IMR-90 (cell line): Measurements from ENCODE around the gene IPMK. TPM values are rescaled to one million over a fixed set of nuclear protein-coding genes. Genes with fewer than 3 reads are reported as not detected.
A peak's percentile ranks its signal among the peaks of the same experiment; 100 is the strongest.

ENCODE experiments used
- ATAC-seq: fragments of 200-7000 bp; cut with Tn5 transposase; 2 replicates; pipeline ENCODE4 v1.9.1; 2020; ENCODE audit warnings: low read depth, mild to moderate bottlenecking, moderate library complexity
- BruUV-seq: library from RNA; stranded (reverse); fragments of 400-500 nt; replicated peaks from 2 replicates; lab custom pipeline; 2021; lab: Mats Ljungman, UMichigan
- CTCF ChIA-PET: fragments of 300-600 bp; formaldehyde crosslinking; extraction: SDS; loops from one replicate; lab custom pipeline; 2021; ENCODE audit warnings: antibody characterized with exemption; lab: Yijun Ruan, JAX
- POLR2A ChIA-PET: fragments of 300-600 bp; sonication (Branson Sonifier 250); formaldehyde crosslinking; loops from one replicate; lab custom pipeline; 2022; ENCODE audit warnings: antibody characterized with exemption; ENCODE audit not compliant: unreplicated experiment; lab: Charles Lee
- DNase-seq: peaks from one replicate; pipeline ENCODE4 v3.0.0; 2013
- H2AFZ ChIP-seq: replicated peaks from 2 replicates; pipeline ENCODE3; 2013; ENCODE audit warnings: low read length, mild to moderate bottlenecking; ENCODE audit not compliant: poor library complexity
- H2AK5ac ChIP-seq: 2 replicates; pipeline ENCODE4 v1.6.1; 2013; ENCODE audit warnings: low read depth, low read length, inconsistent platforms
- H2AK9ac ChIP-seq: replicated peaks from 2 replicates; pipeline ENCODE3; 2013; ENCODE audit warnings: mild to moderate bottlenecking, low read depth, low read length, moderate library complexity; ENCODE audit not compliant: poor library complexity
- H2BK120ac ChIP-seq: 2 replicates; pipeline ENCODE4 v1.6.1; 2013; ENCODE audit warnings: low read depth, low read length, inconsistent platforms
- H2BK15ac ChIP-seq: 3 replicates; pipeline ENCODE4 v1.6.1; 2013; ENCODE audit warnings: low read depth, low read length, inconsistent platforms
- H2BK20ac ChIP-seq: 2 replicates; pipeline ENCODE4 v1.6.1; 2013; ENCODE audit warnings: low read depth, mild to moderate bottlenecking, inconsistent platforms, low read length, moderate library complexity
- H2BK5ac ChIP-seq: 2 replicates; pipeline ENCODE4 v1.6.1; 2013; ENCODE audit warnings: mild to moderate bottlenecking, low read depth, low read length, inconsistent platforms; ENCODE audit not compliant: poor library complexity, severe bottlenecking
- H3K14ac ChIP-seq: replicated peaks from 2 replicates; pipeline ENCODE4 v1.6.1; 2013; ENCODE audit warnings: low read depth, low read length, inconsistent platforms
- H3K18ac ChIP-seq: 2 replicates; pipeline ENCODE4 v1.6.1; 2013; ENCODE audit warnings: low read depth, low read length, control low read depth
- H3K23ac ChIP-seq: 2 replicates; pipeline ENCODE4 v1.6.1; 2013; ENCODE audit warnings: low read depth, low read length, inconsistent platforms
- H3K27ac ChIP-seq: 2 replicates; pipeline ENCODE4 v1.5.1; 2013; ENCODE audit warnings: mild to moderate bottlenecking, control low read depth, low read length; ENCODE audit not compliant: insufficient read depth
- H3K27me3 ChIP-seq: 2 replicates; pipeline ENCODE4 v1.6.1; 2013; ENCODE audit warnings: low read length; ENCODE audit not compliant: control insufficient read depth, insufficient read depth
- H3K36me3 ChIP-seq: 2 replicates; pipeline ENCODE4 v1.6.1; 2013; ENCODE audit warnings: low read length, mixed read lengths; ENCODE audit not compliant: control insufficient read depth, insufficient read depth
- H3K4ac ChIP-seq: 2 replicates; pipeline ENCODE4 v1.6.1; 2013; ENCODE audit warnings: low read depth, low read length, inconsistent platforms
- H3K4me1 ChIP-seq: 2 replicates; pipeline ENCODE4 v1.6.1; 2013; ENCODE audit warnings: low read length, mixed read lengths; ENCODE audit not compliant: control insufficient read depth, insufficient read depth
- H3K4me2 ChIP-seq: 2 replicates; pipeline ENCODE4 v1.6.1; 2013; ENCODE audit warnings: low read depth, mild to moderate bottlenecking, control low read depth, low read length, moderate library complexity
- H3K4me3 ChIP-seq: 2 replicates; pipeline ENCODE4 v1.5.1; 2013; ENCODE audit warnings: low read depth, mild to moderate bottlenecking, control low read depth, low read length, moderate library complexity; ENCODE audit not compliant: insufficient read depth
- H3K56ac ChIP-seq: 2 replicates; pipeline ENCODE4 v1.6.1; 2013; ENCODE audit warnings: low read length, inconsistent platforms; ENCODE audit not compliant: insufficient read depth; ENCODE audit errors: extremely low read depth
- H3K79me1 ChIP-seq, 2 experiments: 2 replicates each; pipeline ENCODE4 v1.6.1; 2013; ENCODE audit warnings: low read length in 2 of 2, inconsistent platforms in 1 of 2, low read depth in 1 of 2
- H3K9ac ChIP-seq: 2 replicates; pipeline ENCODE4 v1.6.1; 2013; ENCODE audit warnings: low read depth, low read length, control low read depth
- H3K9me1 ChIP-seq: 2 replicates; pipeline ENCODE4 v1.6.1; 2013; ENCODE audit warnings: low read length, inconsistent platforms; ENCODE audit not compliant: insufficient read depth
- H3K9me3 ChIP-seq: 2 replicates; pipeline ENCODE4 v1.6.1; 2013; ENCODE audit warnings: low read length; ENCODE audit not compliant: control insufficient read depth, insufficient read depth
- H4K20me1 ChIP-seq: 2 replicates; pipeline ENCODE4 v1.6.1; 2013; ENCODE audit warnings: low read length, inconsistent platforms; ENCODE audit not compliant: insufficient read depth
- H4K5ac ChIP-seq: 2 replicates; pipeline ENCODE4 v1.6.1; 2013; ENCODE audit warnings: mild to moderate bottlenecking, low read depth, low read length, control low read depth
- H4K8ac ChIP-seq, 2 experiments: 2 replicates each; pipeline ENCODE4 v1.6.1; 2013; ENCODE audit warnings: low read depth in 2 of 2, low read length in 2 of 2, control low read depth in 1 of 2, inconsistent platforms in 1 of 2
- H4K91ac ChIP-seq: 2 replicates; pipeline ENCODE4 v1.6.1; 2013; ENCODE audit warnings: low read depth, low read length, inconsistent platforms; ENCODE audit not compliant: insufficient read depth
- BHLHE40 ChIP-seq: fragments of 150-350 bp; IDR thresholded peaks from 2 replicates; pipeline ENCODE4 v1.6.1; 2016; ENCODE audit warnings: mild to moderate bottlenecking, low read depth, low read length
- CEBPB ChIP-seq: IDR thresholded peaks from 2 replicates; pipeline ENCODE4 v1.6.1; 2012; ENCODE audit warnings: low read depth, low read length, improper control_type of control experiment
- CHD1 ChIP-seq: IDR thresholded peaks from 2 replicates; pipeline ENCODE4 v1.6.1; 2012; ENCODE audit warnings: low read depth, low read length, improper control_type of control experiment
- FOS ChIP-seq: fragments of 150-350 bp; IDR thresholded peaks from 2 replicates; pipeline ENCODE4 v1.6.1; 2016; ENCODE audit warnings: low read depth, low read length
- MAFK ChIP-seq: IDR thresholded peaks from 2 replicates; pipeline ENCODE4 v1.6.1; 2012; ENCODE audit warnings: low read depth, low read length, improper control_type of control experiment
- MAZ ChIP-seq: IDR thresholded peaks from 2 replicates; pipeline ENCODE4 v1.6.1; 2012; ENCODE audit warnings: low read depth, mild to moderate bottlenecking, low read length, improper control_type of control experiment, moderate library complexity, borderline replicate concordance
- MXI1 ChIP-seq: IDR thresholded peaks from 2 replicates; pipeline ENCODE4 v1.6.1; 2012; ENCODE audit warnings: low read depth, mild to moderate bottlenecking, low read length, moderate library complexity, borderline replicate concordance
- NFE2L2 ChIP-seq: fragments of 150-350 bp; IDR thresholded peaks from 2 replicates; pipeline ENCODE4 v1.6.1; 2016; ENCODE audit warnings: low read depth, mild to moderate bottlenecking, low read length
- POLR2A ChIP-seq: IDR thresholded peaks from 2 replicates; pipeline ENCODE4 v1.6.1; 2012; ENCODE audit warnings: mild to moderate bottlenecking, low read depth, low read length
- RAD21 ChIP-seq: IDR thresholded peaks from 2 replicates; pipeline ENCODE4 v1.6.1; 2012; ENCODE audit warnings: low read length, improper control_type of control experiment
- RCOR1 ChIP-seq: IDR thresholded peaks from 2 replicates; pipeline ENCODE4 v1.6.1; 2012; ENCODE audit warnings: mild to moderate bottlenecking, low read length, improper control_type of control experiment; ENCODE audit not compliant: insufficient replicate concordance
- RFX5 ChIP-seq: IDR thresholded peaks from 2 replicates; pipeline ENCODE4 v1.8.0; 2012; ENCODE audit warnings: low read depth, mild to moderate bottlenecking, low read length, moderate library complexity
- SMC3 ChIP-seq: fragments of 150-350 bp; IDR thresholded peaks from 2 replicates; pipeline ENCODE4 v1.6.1; 2016; ENCODE audit warnings: low read depth, mild to moderate bottlenecking, antibody characterized with exemption, low read length, moderate library complexity
- USF2 ChIP-seq: fragments of 150-350 bp; IDR thresholded peaks from 2 replicates; pipeline ENCODE4 v1.6.1; 2017; ENCODE audit warnings: mild to moderate bottlenecking, antibody characterized with exemption, low read length, low read depth
- WGBS, 2 experiments: methylation state at CpG; one replicate each; pipeline versions ENCODE4 v1.1.5 to v1.1.7; 2013; ENCODE audit warnings: missing lambda C conversion rate in 2 of 2; ENCODE audit not compliant: insufficient read length in 1 of 2; ENCODE audit errors: extremely low coverage in 2 of 2; 5-methylcytosine and 5-hydroxymethylcytosine counted together
- dilution Hi-C: fragments of 300-500 bp; cut with HindIII; formaldehyde crosslinking; loops from one replicate; pipeline ENCODE4 v1.14.3; 2018; ENCODE audit warnings: low sequenced_read_pairs; ENCODE audit not compliant: unreplicated experiment
- in situ Hi-C: fragments of 300-500 bp; cut with MboI; formaldehyde crosslinking; loops from 3 replicates; pipeline ENCODE4 v1.14.3; 2019; ENCODE audit warnings: low sequenced_read_pairs, inconsistent platforms, mixed read lengths
- intact Hi-C: fragments of 100-400 bp; cut with micrococcal nuclease; formaldehyde crosslinking; loops from 2 replicates; pipeline ENCODE4 v1.10.0; 2022
- polyA plus RNA-seq, 3 experiments: library from polyadenylated mRNA; depleted of rRNA; stranded (reverse); fragments of >200 nt; gene quantifications; 2 replicates each; pipeline ENCODE4 v1.2.3, GENCODE V29; 2012; ENCODE audit warnings: low replicate concordance in 1 of 3
- total RNA-seq: library from RNA; depleted of rRNA; stranded (reverse); fragments of >200 nt; gene quantifications from 2 replicates; pipeline ENCODE4 v1.2.3, GENCODE V29; 2012
- TF ChIP-seq, protein P1 (sequence below): fragments of 150-350 bp; IDR thresholded peaks from 2 replicates; pipeline ENCODE4 v1.6.1; 2016; ENCODE audit warnings: low read depth, mild to moderate bottlenecking, low read length, moderate library complexity, borderline replicate concordance
- TF ChIP-seq, protein P2 (sequence below): conservative IDR thresholded peaks from 2 replicates; pipeline ENCODE4 v1.5.1; 2012; ENCODE audit warnings: mild to moderate bottlenecking, low read depth, low read length, improper control_type of control experiment

IPMK gene
- total and polyA plus RNA-seq, 2 of the 4 experiments (the other 2 are of a cell fraction), result 0.89 to 2.0 TPM

GRCh38 chr10:58189269-58189668, 78.4 kb downstream of the IPMK start:
- Histone ChIP-seq H4K5ac (no peak overlapping the region), H3K4me1 (0 out of 2 replicates have a peak, but pooled peaks cover 2% of the 10 kb centered on the region), H3K36me3 (no peaks in the 10 kb centered on the region), H2BK120ac (no peak overlapping the region), H4K8ac (no peak overlapping the region), H3K14ac (no peak overlapping the region), H3K4me2 (peak overlapping the region; percentile 35), H4K91ac (no peak overlapping the region), H2BK20ac (no peak overlapping the region), H3K18ac (no peak overlapping the region; the same call in 1 of the 2 replicates), H3K9me1 (0 out of 2 replicates have a peak, but pooled peaks cover 2% of the 10 kb centered on the region), H2BK15ac (no peak overlapping the region), H2AK5ac (no peak overlapping the region), H3K79me1 (no peaks in the 10 kb centered on the region), H2BK5ac (no peak overlapping the region), H3K9ac (no peak overlapping the region), H3K56ac (no peak overlapping the region), H3K23ac (no peak overlapping the region), H3K27me3 (no peaks in the 10 kb centered on the region), H4K20me1 (no peaks in the 10 kb centered on the region), H3K27ac (no peak overlapping the region), H2AFZ (no peak overlapping the region), H2AK9ac (no peak overlapping the region), H3K4me3 (no peak overlapping the region), H3K9me3 (no peaks in the 10 kb centered on the region), H3K4ac (no peak overlapping the region)
- peak; percentile 76 for DNase-seq
- intact Hi-C loops (no loop called here), dilution Hi-C loops (loop anchor here (25.0 kb wide), 1 partner anchor 123 kb away; no protein-coding TSS in a partner anchor), in situ Hi-C loops (loop anchor here (5.0 kb wide), 1 partner anchor 88 kb away; no protein-coding TSS in a partner anchor)
- TF ChIP-seq RFX5 (no peak), POLR2A (no peak), BHLHE40 (no peak), MAZ (no peak), SMC3 (no peak), USF2 (no peak), NFE2L2 (no peak), RCOR1 (no peak), MAFK (no peak), CHD1 (no peak), MXI1 (no peak; the same call in 1 of the 2 replicates), FOS (no peak), RAD21 (no peak), CEBPB (no peak)
- TF ChIP-seq, protein P1, sequence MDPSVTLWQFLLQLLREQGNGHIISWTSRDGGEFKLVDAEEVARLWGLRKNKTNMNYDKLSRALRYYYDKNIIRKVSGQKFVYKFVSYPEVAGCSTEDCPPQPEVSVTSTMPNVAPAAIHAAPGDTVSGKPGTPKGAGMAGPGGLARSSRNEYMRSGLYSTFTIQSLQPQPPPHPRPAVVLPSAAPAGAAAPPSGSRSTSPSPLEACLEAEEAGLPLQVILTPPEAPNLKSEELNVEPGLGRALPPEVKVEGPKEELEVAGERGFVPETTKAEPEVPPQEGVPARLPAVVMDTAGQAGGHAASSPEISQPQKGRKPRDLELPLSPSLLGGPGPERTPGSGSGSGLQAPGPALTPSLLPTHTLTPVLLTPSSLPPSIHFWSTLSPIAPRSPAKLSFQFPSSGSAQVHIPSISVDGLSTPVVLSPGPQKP, result no peak
- TF ChIP-seq, protein P2, sequence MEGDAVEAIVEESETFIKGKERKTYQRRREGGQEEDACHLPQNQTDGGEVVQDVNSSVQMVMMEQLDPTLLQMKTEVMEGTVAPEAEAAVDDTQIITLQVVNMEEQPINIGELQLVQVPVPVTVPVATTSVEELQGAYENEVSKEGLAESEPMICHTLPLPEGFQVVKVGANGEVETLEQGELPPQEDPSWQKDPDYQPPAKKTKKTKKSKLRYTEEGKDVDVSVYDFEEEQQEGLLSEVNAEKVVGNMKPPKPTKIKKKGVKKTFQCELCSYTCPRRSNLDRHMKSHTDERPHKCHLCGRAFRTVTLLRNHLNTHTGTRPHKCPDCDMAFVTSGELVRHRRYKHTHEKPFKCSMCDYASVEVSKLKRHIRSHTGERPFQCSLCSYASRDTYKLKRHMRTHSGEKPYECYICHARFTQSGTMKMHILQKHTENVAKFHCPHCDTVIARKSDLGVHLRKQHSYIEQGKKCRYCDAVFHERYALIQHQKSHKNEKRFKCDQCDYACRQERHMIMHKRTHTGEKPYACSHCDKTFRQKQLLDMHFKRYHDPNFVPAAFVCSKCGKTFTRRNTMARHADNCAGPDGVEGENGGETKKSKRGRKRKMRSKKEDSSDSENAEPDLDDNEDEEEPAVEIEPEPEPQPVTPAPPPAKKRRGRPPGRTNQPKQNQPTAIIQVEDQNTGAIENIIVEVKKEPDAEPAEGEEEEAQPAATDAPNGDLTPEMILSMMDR, result no peak
- CTCF ChIA-PET, result interaction anchor here (1.4 kb wide), 1 partner anchor 12 kb away, joined by 3 read pairs; no protein-coding TSS in a partner anchor
- 0% methylated on average over 2 of the region's 3 CpGs; no CpG with 5 or more reads in 1 of the 2 experiments for WGBS, 2 experiments
- ATAC-seq, result peak; percentile 97
- POLR2A ChIA-PET, result interaction anchor here (0.6 kb wide), 1 partner anchor 84 kb away, joined by 4 read pairs; no protein-coding TSS in a partner anchor
- no TSS peak for BruUV-seq
